ENCODE data around the gene NPAS3.

The NPAS3 gene

DNA sequence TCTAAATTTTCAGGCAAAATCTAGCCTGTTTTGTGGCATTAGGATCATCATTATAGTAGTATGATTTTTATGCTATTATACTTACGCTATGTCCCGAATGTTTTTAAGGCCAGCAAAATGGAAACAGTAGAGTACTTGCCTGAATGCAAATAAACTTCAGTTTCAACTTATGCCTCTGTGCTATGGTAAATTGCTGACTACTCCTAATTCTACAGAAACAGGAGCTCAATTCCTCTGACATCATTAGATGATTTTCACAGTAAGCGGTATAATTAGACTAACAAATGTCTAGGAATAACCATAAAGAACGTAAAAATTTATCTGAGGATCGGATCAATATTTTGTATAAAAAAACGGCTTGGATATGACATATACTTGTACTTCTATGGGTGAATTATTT, 742.2 kb downstream of the NPAS3 start:
- no peak for DNase-seq (ENCODE audit: low read depth)

DNA sequence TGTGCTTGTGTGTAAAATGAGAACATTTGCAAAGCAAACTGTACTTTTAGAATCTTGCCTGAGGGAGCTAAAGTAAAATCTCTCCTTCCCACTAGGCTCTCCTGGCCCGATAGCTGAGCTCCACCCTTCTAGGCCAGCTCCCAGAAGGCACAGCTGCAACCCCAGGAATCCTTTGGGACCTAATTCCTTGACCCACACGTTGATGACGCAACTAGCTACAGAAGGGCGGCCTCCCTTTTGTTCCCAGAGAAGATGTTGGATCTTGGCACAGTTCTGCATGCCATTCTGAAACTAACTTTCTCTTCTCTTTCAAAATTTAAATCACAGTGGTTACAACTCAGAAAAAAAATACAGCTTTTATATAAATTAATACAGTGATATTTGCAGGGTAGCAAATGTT, 744.1 kb downstream of the NPAS3 start:
- DNase-seq (ENCODE audit: low read depth) = peak; percentile 79

DNA sequence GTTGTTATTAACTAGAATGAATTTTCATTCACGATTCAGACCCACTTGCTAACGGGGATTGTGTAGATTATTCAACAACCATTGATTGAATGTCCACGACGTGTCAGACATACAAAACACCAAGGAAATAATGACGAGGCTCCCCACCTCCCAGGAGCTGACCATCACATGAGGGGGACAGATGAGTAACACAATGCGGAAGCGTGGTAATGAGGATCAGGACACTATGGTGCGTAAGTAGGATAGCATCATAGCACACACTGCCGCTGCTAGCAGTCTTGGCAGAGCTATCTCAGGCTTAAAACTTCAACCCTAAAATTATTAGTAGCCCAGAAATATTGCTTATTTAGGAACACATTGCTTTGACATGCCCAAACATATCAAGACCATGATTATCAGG, 746.3 kb downstream of the NPAS3 start:
- DNase-seq (ENCODE audit: low read depth) = no peak

DNA sequence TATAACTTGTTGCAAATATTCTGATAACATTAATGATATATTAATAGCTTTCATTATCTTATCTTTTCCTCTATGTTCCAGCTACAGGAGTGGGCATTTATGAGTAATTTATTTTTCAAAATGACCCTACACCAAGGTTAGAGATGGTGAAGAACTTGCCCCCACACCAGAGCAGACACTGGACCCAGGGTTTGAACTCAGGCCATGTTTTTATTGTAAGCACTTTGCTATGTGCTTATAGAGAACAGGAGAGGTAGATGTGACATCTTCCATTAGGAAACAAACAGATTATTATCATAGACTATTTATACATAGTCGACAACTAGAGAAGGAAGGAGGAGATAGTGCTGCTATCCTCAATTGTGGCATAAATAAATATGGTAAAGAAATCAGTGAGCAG, 747.0 kb downstream of the NPAS3 start:
- DNase-seq (ENCODE audit: low read depth) = no peak

DNA sequence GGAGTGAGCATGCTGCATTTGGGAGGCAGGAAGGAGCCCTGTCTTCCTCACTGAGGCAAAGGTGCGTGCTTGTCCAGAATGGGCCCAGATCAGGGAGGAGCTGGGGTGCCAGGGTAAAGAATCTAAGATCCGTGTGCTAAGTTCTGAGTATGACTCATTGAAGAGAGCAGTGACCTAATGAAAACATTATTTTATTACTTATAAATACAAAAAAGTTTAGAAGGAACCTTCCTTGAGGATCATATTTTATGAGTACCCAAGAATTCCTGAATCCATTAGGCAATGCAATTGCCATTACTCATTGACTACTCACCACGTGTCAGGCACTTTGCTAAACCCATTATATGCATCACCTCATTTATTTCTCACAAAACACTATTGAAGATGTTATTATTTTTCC, 747.5 kb downstream of the NPAS3 start:
- DNase-seq (ENCODE audit: low read depth) = peak; percentile 70

DNA sequence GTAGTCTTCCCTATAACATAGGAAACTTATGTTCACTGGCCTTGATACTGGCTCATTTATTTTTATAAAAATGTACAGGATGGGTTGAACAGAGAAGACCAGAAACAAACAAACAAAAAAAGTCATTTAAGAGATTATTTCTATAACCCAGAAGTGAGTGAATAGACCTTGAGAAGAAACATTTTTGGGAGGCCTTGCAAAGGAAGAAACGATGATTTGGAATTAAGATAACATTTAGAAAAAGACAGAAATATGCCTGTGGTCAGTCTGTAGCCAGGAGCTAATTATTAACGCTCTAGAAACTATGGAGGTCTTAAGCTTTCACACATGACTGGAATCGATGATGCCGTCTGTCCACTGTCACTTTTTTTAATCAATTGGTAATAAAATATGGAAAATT, 748.2 kb downstream of the NPAS3 start:
- no peak for DNase-seq (ENCODE audit: low read depth)

DNA sequence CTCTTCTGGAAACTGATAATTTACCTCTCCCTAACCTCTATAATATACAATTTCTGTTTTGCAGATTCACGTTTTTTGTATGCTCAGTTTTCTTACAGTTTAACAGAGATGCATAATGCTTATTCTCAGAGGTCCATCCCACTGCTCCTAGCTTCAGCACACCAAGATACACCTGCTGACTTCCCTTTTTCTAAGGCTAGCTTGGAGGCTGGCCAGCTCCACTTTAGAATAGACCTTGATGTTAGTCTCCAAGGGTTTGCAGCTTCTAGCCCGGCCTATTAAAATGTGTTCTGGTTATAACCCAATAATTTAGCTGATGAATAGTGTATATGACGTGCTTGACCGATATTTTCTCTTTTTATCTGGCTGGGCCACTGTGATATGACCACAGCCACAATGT, 751.0 kb downstream of the NPAS3 start:
- no peak for DNase-seq (ENCODE audit: low read depth)

DNA sequence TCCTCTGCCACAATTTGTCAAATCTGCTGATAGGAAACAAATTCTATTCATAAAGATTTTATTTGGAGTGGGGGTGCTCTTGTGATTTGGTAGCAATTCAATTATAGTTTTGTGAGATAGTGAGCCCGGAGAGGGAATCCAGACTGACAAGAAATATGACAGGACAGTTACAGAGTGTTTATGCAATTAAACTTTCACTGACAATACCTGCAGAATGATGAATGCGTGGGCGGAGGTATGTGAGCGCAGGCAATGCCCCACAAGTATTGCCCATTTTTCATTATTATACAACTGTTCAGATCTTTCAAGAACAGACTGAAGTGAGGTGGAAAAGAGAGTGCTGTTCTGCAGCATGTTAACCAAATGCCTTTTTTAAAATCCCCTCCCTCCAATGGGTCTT, 753.2 kb downstream of the NPAS3 start:
- no peak for DNase-seq (ENCODE audit: low read depth)

DNA sequence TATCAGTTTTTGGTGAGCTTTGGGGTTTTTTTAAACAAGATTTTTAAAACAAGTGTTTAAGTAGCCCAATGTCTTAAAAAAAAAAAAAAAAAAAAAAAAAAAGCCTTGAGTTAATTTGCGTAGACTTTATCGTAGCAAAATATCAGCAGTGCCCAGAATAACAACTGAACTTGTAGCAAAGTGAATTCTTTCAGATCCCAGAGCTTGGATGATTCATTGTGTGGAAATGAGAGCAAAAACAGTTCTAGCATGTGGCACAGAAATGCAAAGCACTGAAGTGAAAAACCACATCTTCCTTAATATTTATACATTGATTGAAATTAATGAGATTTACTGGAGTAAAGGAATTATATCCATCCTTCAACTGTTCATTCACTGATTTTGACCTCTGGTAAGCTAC, 754.1 kb downstream of the NPAS3 start:
- DNase-seq (ENCODE audit: low read depth) = peak; percentile 84

DNA sequence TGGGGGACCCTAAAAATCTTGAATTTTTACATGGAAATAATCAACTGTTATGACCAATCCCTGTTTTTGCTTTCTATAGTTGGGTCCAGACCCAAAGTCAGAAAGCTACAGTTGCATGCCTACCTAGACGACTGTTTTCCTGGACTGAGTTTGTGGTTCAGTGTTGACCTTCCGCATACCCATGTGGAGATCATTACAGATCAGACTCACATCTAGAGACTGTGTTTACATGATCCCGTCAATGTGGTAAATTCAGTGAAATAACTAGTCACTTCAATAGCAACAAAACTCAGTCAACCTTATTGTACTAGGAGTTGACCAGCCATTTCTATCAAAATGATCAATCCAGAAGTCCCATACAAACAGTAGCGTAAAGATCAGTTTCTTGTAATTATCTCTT, 754.6 kb downstream of the NPAS3 start:
- no peak for DNase-seq (ENCODE audit: low read depth)

DNA sequence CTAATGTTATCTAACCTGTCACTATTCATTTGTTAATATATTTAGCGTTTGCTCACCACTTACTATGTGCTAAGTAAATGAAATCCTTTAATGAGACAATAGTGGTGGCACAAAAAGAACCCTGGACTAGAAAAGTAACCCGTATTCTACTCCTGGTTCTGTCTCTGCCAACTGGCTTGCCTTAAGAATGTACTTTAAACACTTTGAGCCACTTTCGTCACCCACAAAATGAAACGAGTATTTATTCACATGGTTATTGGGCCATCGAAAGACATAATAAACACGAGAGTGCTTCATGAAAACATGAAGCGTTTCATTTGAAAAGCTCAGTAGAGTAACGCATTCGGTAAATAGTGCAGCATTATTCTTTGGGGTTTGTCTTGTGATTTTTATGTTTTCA, 757.5 kb downstream of the NPAS3 start:
- no peak for DNase-seq (ENCODE audit: low read depth)

DNA sequence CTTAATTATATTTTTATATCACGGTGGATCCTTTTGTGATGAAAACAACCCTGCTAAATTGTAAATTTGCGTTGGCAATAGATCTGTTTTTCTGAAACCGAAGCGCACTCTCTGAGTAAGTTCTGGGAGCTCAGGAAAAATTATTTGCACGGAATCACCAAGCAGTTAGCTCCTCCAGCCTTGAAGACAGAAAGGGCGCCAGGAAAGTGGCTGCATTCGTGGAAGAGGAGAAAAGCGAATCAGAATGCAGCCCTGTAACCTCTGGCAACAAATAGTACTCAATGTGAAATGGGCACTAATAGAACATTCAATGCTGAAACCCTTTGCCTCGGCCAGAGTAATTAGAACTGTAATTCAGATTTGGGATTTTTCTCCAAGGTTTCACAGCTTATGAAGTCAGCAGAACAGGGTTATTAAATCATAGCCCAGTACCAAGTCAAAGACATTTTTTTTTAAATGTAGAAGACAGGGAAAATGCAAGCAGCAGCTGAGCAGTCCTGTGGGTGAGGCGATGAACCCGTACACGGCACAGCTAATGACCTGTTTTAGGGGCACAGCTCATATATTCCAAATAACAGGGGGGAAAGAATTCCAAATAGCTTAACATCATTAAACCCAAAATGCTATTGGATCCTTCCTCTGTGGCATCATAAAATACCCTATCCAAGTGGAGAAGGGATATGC, 760.8 kb downstream of the NPAS3 start:
- no peak for DNase-seq (ENCODE audit: low read depth)

DNA sequence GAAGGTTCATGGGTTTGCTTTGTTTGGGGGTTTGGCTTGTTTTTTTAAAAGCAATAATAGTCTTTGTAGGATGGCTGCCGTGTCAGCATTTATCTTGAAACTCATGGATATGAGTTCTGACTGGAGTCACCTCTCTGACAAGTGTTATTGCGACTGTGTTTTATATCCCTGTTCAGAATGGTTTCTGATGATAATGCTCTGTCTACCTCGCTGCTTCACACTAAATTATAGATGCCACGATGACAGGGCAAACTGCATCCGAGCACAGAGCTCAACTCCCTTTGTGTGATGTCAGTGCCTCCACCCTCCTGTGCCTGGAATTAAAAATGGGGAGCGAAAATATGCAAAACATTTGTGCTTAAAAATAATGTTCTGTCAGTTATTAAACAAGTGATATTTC, 761.4 kb downstream of the NPAS3 start:
- DNase-seq (ENCODE audit: low read depth) = no peak

DNA sequence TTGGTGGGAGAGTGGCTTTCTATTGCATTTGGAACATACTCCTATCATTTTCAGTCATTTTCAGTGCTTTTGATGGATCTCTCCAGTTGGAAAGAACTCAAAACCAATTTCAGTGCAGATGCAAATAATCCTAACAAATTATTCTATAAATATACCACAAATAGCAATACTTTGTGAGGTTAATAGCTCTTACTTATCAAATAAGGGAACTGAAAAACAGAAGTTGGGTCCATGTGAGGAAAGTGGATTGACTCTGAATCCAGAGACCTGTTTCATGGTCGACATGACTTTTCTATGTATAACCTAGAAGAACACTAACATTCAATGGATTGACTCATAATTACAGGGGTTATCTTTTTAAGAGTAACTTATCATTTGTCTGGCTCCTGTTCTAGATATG, 763.6 kb downstream of the NPAS3 start:
- no peak for DNase-seq (ENCODE audit: low read depth)

DNA sequence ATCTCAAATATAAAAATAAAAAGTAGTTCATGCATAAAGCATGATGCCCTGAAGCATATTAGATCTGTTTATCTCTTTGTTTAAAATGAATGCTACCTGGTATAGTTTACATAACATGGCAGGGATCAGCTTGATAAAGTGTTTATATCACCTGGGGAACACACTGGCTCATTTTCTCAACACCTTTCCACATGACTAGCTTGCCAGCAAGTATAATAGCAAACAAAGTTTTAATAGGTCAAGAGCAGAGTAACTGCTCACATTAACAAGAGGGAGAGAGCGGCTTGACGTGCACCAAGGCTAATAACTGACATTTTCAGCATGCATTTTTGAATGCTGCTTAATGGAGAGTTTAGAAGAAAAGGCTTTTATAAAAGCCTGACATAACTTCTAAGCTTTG, 765.8 kb downstream of the NPAS3 start:
- DNase-seq (ENCODE audit: low read depth) = no peak

DNA sequence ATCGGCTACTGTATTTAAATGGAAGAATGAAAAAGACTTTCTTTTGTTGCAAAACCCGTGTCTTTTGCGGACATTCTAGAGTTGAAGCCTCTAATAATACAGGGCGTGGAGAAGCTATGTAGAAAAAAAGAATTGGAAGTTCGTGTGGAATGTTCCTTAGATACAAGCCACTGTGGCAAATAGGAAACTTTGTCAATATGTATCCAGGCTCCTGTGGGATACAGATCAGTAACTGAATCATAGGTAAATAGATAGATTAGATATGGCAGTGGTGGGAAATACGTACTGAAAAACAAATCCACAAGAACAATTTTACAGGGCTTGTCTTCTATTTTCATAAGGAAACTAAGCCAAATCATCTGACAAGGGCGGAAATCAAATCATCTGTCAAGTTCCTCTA, 766.8 kb downstream of the NPAS3 start:
- DNase-seq (ENCODE audit: low read depth) = no peak

DNA sequence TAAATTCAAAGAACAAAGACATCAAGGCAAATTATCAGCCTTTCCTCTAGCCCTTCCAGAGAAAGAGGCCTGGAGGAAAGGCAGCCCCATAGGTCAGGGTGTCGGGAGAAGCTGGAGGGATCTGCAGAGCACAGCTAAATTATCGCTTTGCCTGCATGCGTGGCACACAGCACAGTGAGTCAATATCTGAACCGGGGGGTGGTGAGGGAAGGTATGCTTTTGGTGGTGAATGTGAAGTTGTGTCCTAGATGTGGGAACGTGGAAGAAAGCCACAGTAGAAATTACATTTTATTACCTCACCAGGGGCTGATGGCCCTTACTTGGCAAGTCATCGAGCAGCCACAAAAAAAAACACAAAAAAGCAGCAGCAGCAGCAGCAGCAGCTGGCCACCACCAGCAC, 769.0 kb downstream of the NPAS3 start:
- no peak for DNase-seq (ENCODE audit: low read depth)

DNA sequence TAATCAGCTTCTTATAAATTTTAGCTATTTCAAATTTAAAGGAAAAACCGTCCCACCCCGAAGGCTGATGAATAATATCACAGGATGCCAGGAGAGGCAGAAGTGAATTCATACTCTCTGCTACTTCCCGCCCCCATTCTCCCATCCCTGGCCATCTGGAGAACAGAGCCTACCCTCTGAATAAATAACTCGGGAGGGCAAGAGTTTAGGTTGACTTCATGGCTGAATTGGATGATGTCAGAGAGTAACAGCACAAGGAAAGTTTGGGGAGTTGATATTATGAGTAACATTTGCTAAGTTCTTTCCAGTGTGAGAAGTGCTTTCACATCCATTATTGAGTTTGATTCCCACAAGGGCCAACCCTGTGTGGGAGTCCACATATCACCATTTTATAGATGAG, 770.6 kb downstream of the NPAS3 start:
- no peak for DNase-seq (ENCODE audit: low read depth)

DNA sequence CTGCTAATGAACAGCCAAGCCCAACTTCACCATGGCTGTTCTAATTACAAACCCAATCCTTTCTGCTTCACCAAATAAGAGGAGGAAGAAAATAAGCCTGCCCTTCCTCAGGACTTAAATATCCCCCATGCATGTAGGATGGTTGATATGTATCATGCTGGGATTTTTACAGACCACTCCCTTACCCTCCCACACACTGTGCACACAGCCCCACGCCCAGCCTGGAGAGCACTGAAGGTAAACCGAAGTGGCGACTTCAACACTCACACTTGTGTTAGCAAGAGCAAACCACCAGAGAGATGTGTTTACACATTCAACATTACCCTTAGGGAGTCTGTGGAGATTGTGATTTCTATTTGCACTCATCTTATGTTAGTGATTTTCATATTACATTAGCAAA, 771.0 kb downstream of the NPAS3 start:
- DNase-seq (ENCODE audit: low read depth) = no peak

DNA sequence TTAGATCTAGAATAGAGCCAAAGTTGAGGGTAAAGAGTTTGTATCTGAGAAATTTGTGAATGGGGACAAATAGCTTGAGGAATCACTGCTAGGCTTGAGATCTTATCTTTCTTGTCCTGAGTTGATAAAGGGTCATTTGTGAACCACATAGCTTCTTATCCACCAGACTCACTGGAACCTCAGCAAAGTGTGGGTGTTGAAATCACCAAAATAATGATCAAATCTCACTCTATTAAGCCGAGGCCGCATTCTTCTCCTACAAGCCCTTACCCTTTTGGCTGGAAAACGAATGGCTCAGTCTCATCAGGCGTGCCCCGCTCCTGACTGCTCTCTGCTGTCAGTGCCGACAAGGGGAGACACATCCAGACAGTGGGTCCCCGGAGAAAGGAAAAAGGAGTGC, 771.6 kb downstream of the NPAS3 start:
- no peak for DNase-seq (ENCODE audit: low read depth)

DNA sequence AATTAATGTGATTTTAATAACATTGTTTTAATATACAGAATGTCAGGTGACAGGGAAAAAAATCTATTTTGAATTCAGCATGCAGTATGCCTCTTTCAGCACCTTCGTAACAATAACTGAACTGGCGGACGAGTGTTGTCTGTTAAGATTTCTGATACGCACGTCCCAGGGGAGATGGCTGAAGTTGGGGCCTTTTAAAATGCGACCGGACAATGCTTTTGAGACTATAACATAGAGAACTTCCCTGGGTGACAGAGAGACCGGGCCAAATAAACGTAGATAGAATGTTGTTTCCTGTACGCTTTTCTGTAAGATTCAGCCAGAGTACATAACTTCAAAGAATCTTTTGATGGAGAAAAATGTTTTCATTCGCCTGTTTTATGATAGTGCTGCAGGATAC, 772.5 kb downstream of the NPAS3 start:
- DNase-seq (ENCODE audit: low read depth) = no peak

DNA sequence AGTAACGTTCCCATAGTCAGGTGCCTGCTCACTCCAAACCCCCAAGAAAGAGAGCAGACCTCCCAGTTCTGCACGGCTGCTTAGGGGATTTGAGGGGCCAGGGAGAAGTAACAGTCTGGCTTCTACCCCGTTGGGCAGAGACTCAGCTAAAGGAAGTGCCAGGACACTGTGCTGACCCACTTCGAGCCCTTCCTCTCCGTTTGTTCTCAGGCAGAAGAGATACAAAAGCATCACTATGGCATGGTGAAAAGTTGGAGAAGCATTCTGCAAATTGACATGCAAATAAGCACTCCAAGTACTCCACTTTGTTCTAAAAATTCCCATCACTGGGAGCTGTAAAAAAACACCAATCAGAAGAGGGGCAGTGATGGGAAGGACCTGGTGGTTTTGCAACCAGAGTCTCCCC, 773.1 kb downstream of the NPAS3 start:
- no peak for DNase-seq (ENCODE audit: low read depth)

DNA sequence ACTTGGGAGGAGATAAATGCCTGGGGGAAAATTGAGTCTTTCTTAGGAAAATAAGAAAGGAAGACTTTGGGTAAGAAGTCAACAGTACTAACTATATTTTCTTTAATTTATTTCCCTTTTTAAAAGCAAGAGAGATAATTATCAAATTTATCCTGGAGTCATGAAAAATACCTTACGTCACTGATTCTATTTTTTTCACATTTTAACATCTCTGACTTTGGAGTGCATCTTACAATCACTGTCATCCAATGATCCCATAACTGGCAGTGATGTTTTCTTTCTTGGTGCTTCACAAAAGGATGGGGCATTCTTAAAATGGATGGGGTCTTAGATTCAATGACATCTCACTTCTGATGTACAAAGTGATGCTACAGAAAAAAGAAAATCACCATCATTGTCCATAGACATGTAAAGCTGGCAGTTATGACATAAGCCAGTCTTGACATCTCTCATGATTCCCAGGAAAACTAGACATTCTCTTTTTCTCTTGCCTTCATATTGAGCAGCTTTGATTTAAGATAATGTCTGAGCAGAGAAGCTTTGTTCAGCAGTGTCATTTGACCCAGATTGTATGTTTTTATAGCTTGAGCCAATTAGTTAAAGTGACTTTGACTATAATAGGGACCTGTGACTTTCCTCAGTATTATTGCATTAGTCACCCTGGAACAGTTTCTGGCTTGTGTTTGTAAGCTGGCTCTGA, 776.0 kb downstream of the NPAS3 start:
- DNase-seq (ENCODE audit: low read depth) = no peak

DNA sequence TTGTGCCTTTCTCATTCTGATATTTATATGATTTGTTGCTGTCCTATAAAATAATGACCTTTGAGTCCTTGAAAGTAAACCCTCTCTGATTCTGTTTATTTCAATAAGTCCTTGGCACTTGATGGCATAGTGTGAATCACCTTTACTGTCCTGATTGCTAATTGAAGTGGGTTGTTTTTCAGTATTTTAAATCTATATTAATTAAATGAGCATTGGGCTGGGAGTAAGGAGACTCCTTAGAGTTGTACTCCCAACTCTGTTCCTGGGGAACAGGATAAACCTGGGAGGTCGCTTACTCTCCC, 776.5 kb downstream of the NPAS3 start:
- no peak for DNase-seq (ENCODE audit: low read depth)
